Coronary artery (tissue), 2 donors: ENCODE results near the gene MCEE.
A peak's percentile ranks its signal among the peaks of the same experiment; 100 is the strongest.
"Not testable (repeated sequence)": the region's sequence is repeated elsewhere in the genome, so short reads cannot be mapped to it uniquely, and the experiment has no call there.

Experiments used
- DNase-seq: peaks from one replicate; pipeline ENCODE4 v3.0.0-alpha.2; 2017; ENCODE audit warnings: low spot score
- H3K27ac ChIP-seq, 2 donors: fragments of 200-600 bp; sonication (generic); one replicate each; pipeline ENCODE4 v1.5.1; 2016 to 2019
- H3K4me3 ChIP-seq: fragments of 200-600 bp; sonication (generic); 2 replicates; pipeline ENCODE4 v1.5.1; 2016; ENCODE audit warnings: mild to moderate bottlenecking, moderate library complexity
- TF ChIP-seq, protein P1 (sequence below): fragments of 200-600 bp; sonication (generic); IDR thresholded peaks from one replicate; pipeline ENCODE4 v1.5.1; 2019; ENCODE audit warnings: antibody characterized with exemption

The MCEE gene

DNA sequence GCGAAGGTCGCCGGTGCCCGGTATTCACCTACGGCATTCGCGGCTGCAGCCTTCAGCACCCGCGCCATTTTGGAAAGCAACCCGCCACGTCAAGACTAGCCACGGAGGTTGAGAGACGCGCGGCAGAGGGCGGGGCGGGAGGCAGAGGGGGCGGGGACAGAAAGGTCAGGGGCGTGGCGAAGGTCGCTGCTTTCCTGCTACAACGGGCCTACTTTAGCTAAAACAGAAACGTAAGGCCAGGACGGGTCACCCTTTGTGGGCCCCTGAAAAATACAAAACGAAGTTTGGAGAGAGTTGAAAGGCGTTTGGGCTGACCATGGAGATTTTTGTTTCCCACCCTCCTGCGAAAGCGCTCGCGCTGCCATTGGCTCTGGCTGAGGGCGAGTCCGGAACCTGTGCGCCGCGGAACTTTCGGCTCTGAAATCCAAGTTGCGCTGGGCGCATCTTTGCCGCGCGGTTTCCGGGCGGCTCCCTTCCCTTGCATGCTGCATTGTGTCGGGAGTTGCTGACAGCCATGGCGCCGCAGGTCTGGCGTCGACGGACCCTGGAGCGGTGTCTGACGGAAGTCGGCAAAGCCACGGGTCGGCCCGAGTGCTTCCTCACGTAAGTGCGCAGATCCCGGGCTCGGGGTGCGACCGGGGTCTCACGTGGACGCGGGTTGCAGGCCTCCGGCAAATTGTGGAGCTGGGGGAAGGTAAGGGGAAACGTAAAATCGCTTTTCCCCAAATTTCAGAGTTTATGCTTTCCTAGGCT, at the start of gene MCEE, which contains the start of gene MPHOSPH10:
TSS of gene MCEE (minus strand) at position 78 of the 753 bp plus-strand sequence. CDS start at position 68, 10 bp downstream.
TSS of gene MPHOSPH10 (plus strand) at position 483 of the 753 bp plus-strand sequence. CDS start at position 515, 32 bp downstream.
- H3K4me3 ChIP-seq, result peak within 1 kb of the TSS; percentile 89
- peak within 1 kb of the TSS; percentile 90 to 94 for H3K27ac ChIP-seq
- TF ChIP-seq, protein P1, sequence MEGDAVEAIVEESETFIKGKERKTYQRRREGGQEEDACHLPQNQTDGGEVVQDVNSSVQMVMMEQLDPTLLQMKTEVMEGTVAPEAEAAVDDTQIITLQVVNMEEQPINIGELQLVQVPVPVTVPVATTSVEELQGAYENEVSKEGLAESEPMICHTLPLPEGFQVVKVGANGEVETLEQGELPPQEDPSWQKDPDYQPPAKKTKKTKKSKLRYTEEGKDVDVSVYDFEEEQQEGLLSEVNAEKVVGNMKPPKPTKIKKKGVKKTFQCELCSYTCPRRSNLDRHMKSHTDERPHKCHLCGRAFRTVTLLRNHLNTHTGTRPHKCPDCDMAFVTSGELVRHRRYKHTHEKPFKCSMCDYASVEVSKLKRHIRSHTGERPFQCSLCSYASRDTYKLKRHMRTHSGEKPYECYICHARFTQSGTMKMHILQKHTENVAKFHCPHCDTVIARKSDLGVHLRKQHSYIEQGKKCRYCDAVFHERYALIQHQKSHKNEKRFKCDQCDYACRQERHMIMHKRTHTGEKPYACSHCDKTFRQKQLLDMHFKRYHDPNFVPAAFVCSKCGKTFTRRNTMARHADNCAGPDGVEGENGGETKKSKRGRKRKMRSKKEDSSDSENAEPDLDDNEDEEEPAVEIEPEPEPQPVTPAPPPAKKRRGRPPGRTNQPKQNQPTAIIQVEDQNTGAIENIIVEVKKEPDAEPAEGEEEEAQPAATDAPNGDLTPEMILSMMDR, result no peak
- DNase-seq, result peak; percentile 92

DNA sequence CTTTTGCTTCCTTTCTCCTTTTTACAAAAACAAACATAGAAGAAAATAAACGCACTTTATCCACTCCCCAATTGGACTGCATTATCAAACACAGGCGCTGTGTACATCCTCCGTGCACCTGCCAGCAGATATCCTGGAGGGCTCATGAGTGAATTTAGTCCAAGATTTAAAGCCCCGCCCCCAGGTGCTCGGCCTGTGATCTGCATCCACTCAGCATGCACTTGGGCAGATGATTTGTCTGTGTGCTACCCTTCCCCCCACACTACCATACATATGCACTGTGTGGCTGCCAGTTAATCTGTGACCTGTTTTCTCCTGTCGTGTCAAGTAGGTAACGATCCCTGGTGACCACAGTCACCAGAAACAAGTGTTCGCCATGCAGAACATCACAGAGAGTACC, 48.8 kb upstream of the MCEE start:
- not testable (repeated sequence) for H3K27ac ChIP-seq, H3K4me3 ChIP-seq, DNase-seq

DNA sequence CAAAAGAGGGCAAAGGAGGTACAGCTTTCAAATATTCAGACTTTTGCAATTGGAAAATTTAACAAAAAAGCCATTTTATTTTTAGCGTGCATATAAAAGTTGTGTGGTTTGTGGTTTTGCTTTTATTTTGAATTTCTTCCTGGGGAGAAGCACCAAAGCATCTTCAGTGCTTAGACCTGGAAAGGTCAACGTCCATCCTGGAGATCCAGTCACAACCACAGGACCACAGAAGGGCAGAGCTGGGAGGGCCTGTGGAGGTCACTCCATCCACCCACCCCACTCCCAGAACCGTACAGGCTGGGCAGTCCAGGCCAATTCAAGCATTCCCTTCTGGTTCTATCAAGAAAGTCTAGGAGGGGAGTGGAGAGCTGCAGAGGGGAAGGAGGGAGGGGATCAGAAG, 44.2 kb upstream of the MCEE start:
- TF ChIP-seq, protein P1, result no peak
- no peak overlapping the region for H3K27ac ChIP-seq
- H3K4me3 ChIP-seq, result no peak overlapping the region
- DNase-seq, result no peak

DNA sequence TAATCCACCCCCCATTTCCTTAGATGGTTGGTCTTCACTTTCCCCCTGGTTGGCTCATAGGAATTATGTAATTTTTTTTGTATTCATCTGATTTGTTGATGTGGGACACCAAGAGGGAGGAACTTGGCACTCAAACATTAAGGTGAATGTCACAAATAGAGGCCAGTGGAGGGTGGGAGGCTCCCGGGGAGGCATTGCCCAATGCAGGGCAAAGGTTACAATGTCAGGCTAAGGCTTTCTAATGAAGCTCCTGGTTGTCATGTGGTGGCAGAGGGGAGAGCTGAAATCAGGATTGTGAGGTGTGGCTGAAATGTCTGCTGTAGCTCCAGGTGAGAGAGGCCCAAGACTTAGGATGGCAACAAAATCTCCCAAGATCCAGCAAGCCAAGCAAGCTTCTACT, 43.1 kb upstream of the MCEE start:
- no peak overlapping the region for H3K4me3 ChIP-seq
- H3K27ac ChIP-seq, result no peak overlapping the region
- TF ChIP-seq, protein P1, result no peak
- DNase-seq, result no peak

DNA sequence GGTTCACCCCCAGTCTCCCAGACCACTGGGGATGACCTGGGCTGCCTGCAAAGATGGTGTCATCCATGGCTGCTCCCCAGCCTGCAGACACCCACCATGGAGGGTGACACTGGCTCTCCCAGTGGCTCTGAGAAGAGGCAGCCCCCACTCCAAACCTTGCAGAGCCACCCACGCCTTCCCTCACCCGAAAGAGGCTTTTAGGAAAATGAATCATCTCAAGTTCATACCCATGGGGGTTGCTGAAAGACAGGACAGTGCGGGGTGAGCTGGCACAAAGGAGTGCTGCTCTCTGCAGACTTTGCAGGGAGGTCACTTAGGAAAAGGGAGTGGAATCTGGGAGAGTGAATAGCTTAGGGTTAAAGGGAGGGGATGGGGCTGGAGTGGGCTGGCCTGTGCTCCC, 36.8 kb upstream of the MCEE start:
- TF ChIP-seq, protein P1, result no peak
- Histone ChIP-seq H3K27ac (no peak overlapping the region), H3K4me3 (no peak overlapping the region)
- DNase-seq, result no peak

DNA sequence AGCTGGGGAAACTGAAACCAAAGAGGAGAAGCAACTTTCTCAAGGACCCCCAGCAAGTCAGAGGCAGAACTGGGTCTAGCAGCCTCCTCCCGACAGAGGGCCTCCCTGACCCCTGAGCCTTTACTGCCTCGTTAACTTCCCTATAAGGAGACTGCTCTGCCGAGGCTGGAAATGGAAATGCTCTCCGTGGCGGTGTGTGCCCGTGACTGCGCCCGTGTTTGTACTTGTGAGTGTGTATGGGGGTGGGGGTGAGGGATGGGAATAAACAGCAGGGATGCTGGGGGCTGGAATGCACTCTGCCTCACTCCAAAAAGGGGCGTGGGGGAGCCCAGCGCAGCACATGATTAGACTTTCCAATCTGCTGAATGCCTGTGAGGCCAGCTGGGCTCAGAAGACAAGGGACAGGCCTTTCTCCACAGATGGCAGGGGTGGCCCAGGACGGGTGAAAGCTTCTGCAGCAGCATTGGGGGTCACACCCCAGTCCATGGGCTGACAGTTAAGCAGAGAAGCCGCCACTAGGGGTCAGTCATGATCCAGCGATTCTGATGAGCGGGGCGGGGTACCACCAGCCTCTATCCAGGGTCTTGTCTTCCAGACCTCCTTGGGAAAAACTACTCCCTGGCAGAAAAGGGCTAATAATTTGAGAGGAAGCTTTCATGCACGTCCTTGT, 27.2 kb upstream of the MCEE start:
- no peak for DNase-seq
- Histone ChIP-seq H3K4me3 (peak overlapping the region; percentile 54), H3K27ac (no peak overlapping the region)
- TF ChIP-seq, protein P1, result peak; percentile 49

DNA sequence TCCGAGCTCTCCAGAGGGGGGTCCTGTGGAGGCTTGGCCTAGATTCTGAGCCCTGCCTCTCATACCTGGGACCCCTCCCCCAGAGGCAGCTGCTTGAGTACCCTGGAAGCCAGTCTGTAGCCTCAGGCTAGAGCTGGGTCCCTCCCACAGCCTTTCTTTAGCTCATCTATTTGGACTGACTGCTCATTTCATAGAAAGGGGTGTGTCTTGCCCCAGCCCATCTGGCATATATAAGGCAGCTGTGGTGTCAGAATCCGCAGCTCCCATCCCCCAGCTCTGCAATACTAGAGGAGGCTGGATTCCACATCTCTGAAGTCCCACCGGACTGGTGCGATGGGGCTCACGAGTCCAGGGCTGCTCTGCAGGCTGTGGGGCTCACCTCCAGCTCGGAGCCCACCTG, 26.5 kb upstream of the MCEE start:
- DNase-seq, result no peak
- Histone ChIP-seq H3K4me3 (no peak overlapping the region), H3K27ac (no peak overlapping the region)
- TF ChIP-seq, protein P1, result no peak
